ENCODE measurements around the gene MAP3K14. TPM values are rescaled to one million over a fixed set of nuclear protein-coding genes. Genes with fewer than 3 reads are reported as not detected.

Gene MAP3K14
- total RNA-seq, 1 donor from 2014 or later = 5.2 TPM

DNA sequence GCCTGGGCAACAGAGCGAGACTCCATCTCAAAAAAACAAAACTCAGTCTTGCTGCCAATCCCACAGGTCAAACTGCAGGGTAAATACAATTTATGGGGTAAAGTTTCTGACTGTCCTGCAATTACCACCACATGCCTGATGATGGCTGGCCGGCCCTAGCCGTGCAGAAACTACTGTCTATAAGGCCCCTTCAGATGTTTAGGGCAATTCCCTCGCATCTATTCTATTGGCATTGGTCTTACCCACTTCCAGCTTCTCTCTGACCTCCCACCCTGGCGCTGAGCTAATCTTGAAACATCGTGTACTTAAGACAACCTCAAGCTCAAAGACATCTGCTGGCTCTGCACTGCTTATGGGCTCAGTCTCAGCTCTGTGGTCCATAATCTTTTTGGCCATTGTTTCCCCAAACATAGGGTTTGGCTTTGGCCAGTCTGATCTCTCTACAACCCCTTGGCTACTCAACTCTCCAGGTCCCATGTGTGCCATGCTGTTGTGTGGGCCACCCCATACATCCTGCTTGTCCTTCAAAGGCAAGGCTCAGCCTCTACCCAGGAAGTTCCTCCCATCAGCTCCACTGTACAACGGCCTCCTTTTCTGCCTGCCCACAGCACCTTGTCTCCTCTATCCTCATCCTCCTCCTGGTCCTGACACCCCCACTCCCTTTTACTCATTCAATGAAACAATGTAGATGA, 16.6 kb downstream of the MAP3K14 start:
- TF ChIP-seq, protein P1, sequence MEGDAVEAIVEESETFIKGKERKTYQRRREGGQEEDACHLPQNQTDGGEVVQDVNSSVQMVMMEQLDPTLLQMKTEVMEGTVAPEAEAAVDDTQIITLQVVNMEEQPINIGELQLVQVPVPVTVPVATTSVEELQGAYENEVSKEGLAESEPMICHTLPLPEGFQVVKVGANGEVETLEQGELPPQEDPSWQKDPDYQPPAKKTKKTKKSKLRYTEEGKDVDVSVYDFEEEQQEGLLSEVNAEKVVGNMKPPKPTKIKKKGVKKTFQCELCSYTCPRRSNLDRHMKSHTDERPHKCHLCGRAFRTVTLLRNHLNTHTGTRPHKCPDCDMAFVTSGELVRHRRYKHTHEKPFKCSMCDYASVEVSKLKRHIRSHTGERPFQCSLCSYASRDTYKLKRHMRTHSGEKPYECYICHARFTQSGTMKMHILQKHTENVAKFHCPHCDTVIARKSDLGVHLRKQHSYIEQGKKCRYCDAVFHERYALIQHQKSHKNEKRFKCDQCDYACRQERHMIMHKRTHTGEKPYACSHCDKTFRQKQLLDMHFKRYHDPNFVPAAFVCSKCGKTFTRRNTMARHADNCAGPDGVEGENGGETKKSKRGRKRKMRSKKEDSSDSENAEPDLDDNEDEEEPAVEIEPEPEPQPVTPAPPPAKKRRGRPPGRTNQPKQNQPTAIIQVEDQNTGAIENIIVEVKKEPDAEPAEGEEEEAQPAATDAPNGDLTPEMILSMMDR (IDR thresholded peaks at IDR 0.05) = no peak
- Mint-ChIP-seq H3K36me3 (ENCODE audit: low read depth) (no peaks in the 10 kb centered on the region), H3K9me3 (ENCODE audit: low read depth) (no peaks in the 10 kb centered on the region), H3K27ac (ENCODE audit: unreplicated experiment) (peak overlapping the region; percentile 34), H3K27me3 (ENCODE audit: low read depth) (no peaks in the 10 kb centered on the region), H3K4me1 (ENCODE audit: low read depth) (peaks cover 52% of the 10 kb centered on the region), H3K4me3 (ENCODE audit: unreplicated experiment) (no peak overlapping the region)
- DNase-seq (ENCODE audit: low spot score) = no peak

DNA sequence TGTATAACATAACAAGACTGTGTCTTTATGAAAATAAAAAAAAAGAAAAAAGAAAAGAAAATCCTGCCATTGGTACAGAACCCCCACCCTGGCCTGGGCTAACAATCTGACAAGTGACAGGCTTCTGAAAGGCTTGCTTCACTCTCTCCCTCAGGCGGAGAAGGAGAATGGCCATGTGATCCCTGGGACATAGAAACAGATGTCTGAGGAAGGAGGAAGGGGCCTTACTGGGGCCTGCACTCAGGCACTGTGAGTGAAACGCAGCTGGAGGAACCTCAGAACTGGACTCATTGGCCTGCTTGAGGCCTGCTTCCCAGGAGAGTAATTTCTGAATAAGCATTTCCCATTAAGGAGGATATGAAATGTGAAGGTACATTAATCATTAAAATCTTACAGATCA, 17.5 kb downstream of the MAP3K14 start:
- Mint-ChIP-seq H3K4me3 (ENCODE audit: unreplicated experiment) (no peak overlapping the region), H3K36me3 (ENCODE audit: low read depth) (no peaks in the 10 kb centered on the region), H3K4me1 (ENCODE audit: low read depth) (peaks cover 58% of the 10 kb centered on the region), H3K27ac (ENCODE audit: unreplicated experiment) (peak overlapping the region; percentile 85), H3K27me3 (ENCODE audit: low read depth) (no peaks in the 10 kb centered on the region), H3K9me3 (ENCODE audit: low read depth) (no peaks in the 10 kb centered on the region)
- no peak for DNase-seq (ENCODE audit: low spot score)
- TF ChIP-seq, protein P1 (IDR thresholded peaks at IDR 0.05) = no peak

DNA sequence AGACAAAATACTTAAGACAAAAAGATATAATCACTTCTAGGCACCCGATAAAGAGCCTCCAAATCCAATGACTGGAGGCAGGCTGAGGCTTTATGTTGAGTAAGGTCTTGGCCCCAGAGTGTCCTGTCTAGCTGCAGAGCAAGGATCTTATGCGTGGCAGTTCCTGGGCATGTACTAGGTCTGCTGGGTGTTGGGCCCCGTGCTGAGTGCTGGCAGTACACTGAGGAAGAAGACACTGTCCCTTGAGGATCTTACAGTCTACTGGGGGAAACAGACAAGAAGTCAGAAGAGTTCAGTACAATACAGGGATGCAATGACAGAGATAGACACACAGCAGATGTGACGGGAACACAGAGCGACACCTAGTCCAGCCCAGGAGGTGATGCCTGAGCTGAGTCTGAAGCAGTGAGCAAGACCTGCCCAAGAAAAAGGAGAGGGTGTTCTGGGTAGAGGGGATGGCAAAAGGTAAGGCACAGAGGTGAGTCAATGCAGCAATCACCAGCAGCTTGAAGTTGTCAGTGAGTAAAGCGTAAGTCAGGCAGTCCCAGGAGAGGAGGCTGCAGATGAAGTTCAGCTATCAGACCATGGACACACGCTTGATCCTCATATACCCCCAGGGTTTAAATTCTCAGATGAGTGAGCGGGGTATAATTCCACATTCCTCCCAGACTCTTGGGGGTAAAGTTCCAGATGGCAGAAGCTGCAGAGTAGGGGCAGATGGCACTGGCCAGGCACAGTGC, 18.1 kb downstream of the MAP3K14 start:
- H3K4me1 Mint-ChIP-seq (ENCODE audit: low read depth) = peaks cover 65% of the 10 kb centered on the region
- no peaks in the 10 kb centered on the region for H3K27me3 Mint-ChIP-seq (ENCODE audit: low read depth)
- no peaks in the 10 kb centered on the region for H3K9me3 Mint-ChIP-seq (ENCODE audit: low read depth)
- DNase-seq (ENCODE audit: low spot score) = no peak
- H3K36me3 Mint-ChIP-seq (ENCODE audit: low read depth) = no peaks in the 10 kb centered on the region
- TF ChIP-seq, protein P1 (IDR thresholded peaks at IDR 0.05) = no peak
- peak overlapping the region; percentile 85 for H3K27ac Mint-ChIP-seq (ENCODE audit: unreplicated experiment)
- no peak overlapping the region for H3K4me3 Mint-ChIP-seq (ENCODE audit: unreplicated experiment)

DNA sequence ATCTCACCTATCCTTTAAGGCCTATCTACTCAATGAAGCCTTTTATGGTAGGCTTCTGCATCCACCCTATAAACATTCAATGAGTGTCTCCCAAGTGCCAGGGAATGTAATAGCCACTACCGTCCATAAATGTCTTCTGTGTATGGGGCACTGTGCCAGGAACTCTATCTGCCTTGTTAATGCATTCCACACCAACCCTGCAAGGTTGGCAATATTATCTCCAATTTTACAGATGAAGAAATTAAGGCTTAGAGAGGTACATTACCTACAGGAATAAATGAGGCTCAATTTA, 20.0 kb downstream of the MAP3K14 start:
- H3K27ac Mint-ChIP-seq (ENCODE audit: unreplicated experiment) = no peak overlapping the region
- DNase-seq (ENCODE audit: low spot score) = no peak
- H3K4me1 Mint-ChIP-seq (ENCODE audit: low read depth) = peaks cover 75% of the 10 kb centered on the region
- TF ChIP-seq, protein P1 (IDR thresholded peaks at IDR 0.05) = no peak
- no peaks in the 10 kb centered on the region for H3K36me3 Mint-ChIP-seq (ENCODE audit: low read depth)
- no peaks in the 10 kb centered on the region for H3K9me3 Mint-ChIP-seq (ENCODE audit: low read depth)
- no peaks in the 10 kb centered on the region for H3K27me3 Mint-ChIP-seq (ENCODE audit: low read depth)
- H3K4me3 Mint-ChIP-seq (ENCODE audit: unreplicated experiment) = no peak overlapping the region

DNA sequence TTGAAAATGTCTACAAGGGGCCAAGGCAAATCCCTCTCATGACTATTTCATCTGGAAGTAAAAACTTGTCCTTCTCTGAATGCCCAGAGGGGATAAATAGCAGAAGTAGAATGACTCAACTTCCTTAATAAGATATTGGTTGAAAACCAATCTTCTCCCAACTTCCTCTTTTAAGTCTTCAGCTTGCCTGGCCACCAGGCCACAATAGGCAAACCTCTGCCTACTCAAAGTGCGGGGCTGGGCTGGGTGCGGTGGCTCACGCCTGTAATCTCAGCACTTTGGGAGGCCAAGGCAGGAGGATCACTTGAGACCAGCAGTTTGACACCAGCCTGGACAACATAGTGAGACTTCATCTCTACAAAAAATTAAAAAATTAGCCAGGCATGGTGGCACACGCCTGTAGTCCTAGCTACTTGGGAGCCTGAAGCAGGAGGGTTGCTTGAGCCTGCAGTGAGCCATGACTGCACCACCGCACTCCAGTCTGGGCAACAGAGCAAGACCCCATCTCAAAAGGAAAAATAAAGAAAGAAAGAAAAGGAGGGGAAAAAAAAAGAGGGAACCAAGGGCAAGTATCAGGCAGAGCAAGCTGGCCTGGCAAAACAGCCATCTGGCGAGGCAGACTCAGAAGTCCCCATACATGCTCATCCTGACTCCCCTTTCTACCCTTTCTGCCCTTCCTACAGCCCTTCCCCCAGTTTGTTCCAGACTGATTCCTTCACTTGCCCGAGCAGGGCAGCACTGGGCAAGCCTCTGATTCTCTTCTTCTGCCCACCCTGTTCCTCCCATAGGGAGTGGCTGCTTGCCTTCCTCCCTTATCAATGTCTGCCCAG, 20.6 kb downstream of the MAP3K14 start:
- DNase-seq (ENCODE audit: low spot score) = no peak
- TF ChIP-seq, protein P1 (IDR thresholded peaks at IDR 0.05) = no peak
- Mint-ChIP-seq H3K27me3 (ENCODE audit: low read depth) (no peaks in the 10 kb centered on the region), H3K4me1 (ENCODE audit: low read depth) (peaks cover 81% of the 10 kb centered on the region), H3K4me3 (ENCODE audit: unreplicated experiment) (no peak overlapping the region), H3K9me3 (ENCODE audit: low read depth) (no peaks in the 10 kb centered on the region), H3K27ac (ENCODE audit: unreplicated experiment) (no peak overlapping the region), H3K36me3 (ENCODE audit: low read depth) (no peaks in the 10 kb centered on the region)
